Central memory CD4-positive, alpha-beta T cell (primary cell): Measurements from ENCODE around the gene FAM9A.
"Not testable (repeated sequence)": the region's sequence is repeated elsewhere in the genome, so short reads cannot be mapped to it uniquely, and the experiment has no call there.

ENCODE experiments used
- DNase-seq: peaks from one replicate; pipeline ENCODE4 v3.0.0; 2022

FAM9A gene

GRCh38 chrX:8800351-8800750 is 832 bp downstream of the FAM9A start:
- DNase-seq, result not testable (repeated sequence)

- DNase-seq, result not testable (repeated sequence)
These were observed 1.9 kb downstream of the FAM9A start for GRCh38 chrX:8799281-8799680.

GRCh38 chrX:8798702-8799101 is 2.5 kb downstream of the FAM9A start:
- not testable (repeated sequence) for DNase-seq

- DNase-seq, result not testable (repeated sequence)
These were observed 14.1 kb downstream of the FAM9A start for GRCh38 chrX:8787119-8787518.

- DNase-seq, result no peak
These were observed 17.0 kb downstream of the FAM9A start for GRCh38 chrX:8784162-8784561.

GRCh38 chrX:8783714-8784098 is 17.5 kb downstream of the FAM9A start:
- DNase-seq, result no peak

- DNase-seq, result peak; percentile 25
These were observed 18.0 kb downstream of the FAM9A start for GRCh38 chrX:8783097-8783713.

- DNase-seq, result no peak
These were observed 18.6 kb downstream of the FAM9A start for GRCh38 chrX:8782595-8782994.

GRCh38 chrX:8781921-8782320 is 19.3 kb downstream of the FAM9A start:
- not testable (repeated sequence) for DNase-seq

- peak; percentile 3 for DNase-seq
These were observed 28.1 kb downstream of the FAM9A start for GRCh38 chrX:8773117-8773516.

- DNase-seq, result no peak
These were observed 41.2 kb downstream of the FAM9A start for GRCh38 chrX:8760021-8760420.

GRCh38 chrX:8758706-8759105 is 42.5 kb downstream of the FAM9A start:
- DNase-seq, result not testable (repeated sequence)

GRCh38 chrX:8757609-8758389 is 43.4 kb downstream of the FAM9A start:
- DNase-seq, result not testable (repeated sequence)

GRCh38 chrX:8755813-8756212 is 45.4 kb downstream of the FAM9A start:
- DNase-seq, result no peak

GRCh38 chrX:8755116-8755515 is 46.1 kb downstream of the FAM9A start:
- DNase-seq, result no peak

GRCh38 chrX:8749697-8750096 is 51.5 kb downstream of the FAM9A start:
- DNase-seq, result no peak

GRCh38 chrX:8748855-8749254 is 52.3 kb downstream of the FAM9A start:
- peak; percentile 2 for DNase-seq

GRCh38 chrX:8743126-8743732 is 58.0 kb downstream of the FAM9A start:
- DNase-seq, result peak; percentile 49

GRCh38 chrX:8741981-8742380 is 59.2 kb downstream of the FAM9A start:
- no peak for DNase-seq
